HG02885 (cell line): Measurements from ENCODE around the gene DDX19B.
"Not testable (repeated sequence)": the region's sequence is repeated elsewhere in the genome, so short reads cannot be mapped to it uniquely, and the experiment has no call there.

Experiments
- ATAC-seq: cut with Tn5 transposase; IDR thresholded peaks from one replicate; pipeline ENCODE4 v1.9.1; 2021; ENCODE audit warnings: mild to moderate bottlenecking; ENCODE audit not compliant: unreplicated experiment, poor library complexity

DDX19B gene

GRCh38 chr16:70342016-70342415 is 43.0 kb downstream of the DDX19B start:
- no peak for ATAC-seq

- ATAC-seq: no peak
Measured at GRCh38 chr16:70345840-70346239, 46.9 kb downstream of the DDX19B start.

GRCh38 chr16:70348991-70349390 is 50.0 kb downstream of the DDX19B start:
- no peak for ATAC-seq

GRCh38 chr16:70349783-70350182 is 50.8 kb downstream of the DDX19B start:
- no peak for ATAC-seq

GRCh38 chr16:70359552-70359951 is 60.6 kb downstream of the DDX19B start:
- ATAC-seq: no peak

GRCh38 chr16:70364399-70364798 is 65.4 kb downstream of the DDX19B start:
- no peak for ATAC-seq

GRCh38 chr16:70370145-70370544 is 71.2 kb downstream of the DDX19B start:
- ATAC-seq: not testable (repeated sequence)

GRCh38 chr16:70370924-70371323 is 71.9 kb downstream of the DDX19B start:
- ATAC-seq: no peak

GRCh38 chr16:70372921-70373728 is 74.1 kb downstream of the DDX19B start:
- ATAC-seq: no peak

- ATAC-seq: no peak
Measured at GRCh38 chr16:70374213-70374612, 75.2 kb downstream of the DDX19B start.

GRCh38 chr16:70375636-70376611 is 76.9 kb downstream of the DDX19B start:
- ATAC-seq: no peak

GRCh38 chr16:70377782-70378181 is 78.8 kb downstream of the DDX19B start:
- ATAC-seq: no peak

- ATAC-seq: no peak
Measured at GRCh38 chr16:70378869-70379493, 80.0 kb downstream of the DDX19B start.

GRCh38 chr16:70380248-70380918 is 81.4 kb downstream of the DDX19B start:
- peak; percentile 22 for ATAC-seq

GRCh38 chr16:70380919-70381603 is 82.1 kb downstream of the DDX19B start:
- ATAC-seq: peak; percentile 91

GRCh38 chr16:70381604-70382342 is 82.8 kb downstream of the DDX19B start:
- ATAC-seq: no peak

GRCh38 chr16:70383421-70383960 is 84.5 kb downstream of the DDX19B start:
- no peak for ATAC-seq
